Liver (tissue), 3 donors: ENCODE results near the gene TIFAB.

ENCODE experiments used
- ATF3 ChIP-seq: IDR thresholded peaks from 2 replicates; pipeline ENCODE4 v1.6.1; 2016; ENCODE audit warnings: antibody characterized with exemption
- CTCF ChIP-seq: fragments of 150-350 bp; IDR thresholded peaks from 2 replicates; pipeline ENCODE4 v1.5.1; 2017; ENCODE audit warnings: improper control_type of control experiment, low read depth, low read length; ENCODE audit not compliant: missing input control
- JUND ChIP-seq, 2 donors: IDR thresholded peaks; 2 replicates each; pipeline ENCODE4 v1.6.1; 2016; ENCODE audit warnings: antibody characterized with exemption in 2 of 2
- donor health status: healthy.
- donor health status: healthy.

- no peak for TF ChIP-seq CTCF
- TF ChIP-seq ATF3: no peak
- no peak for TF ChIP-seq JUND (IDR thresholded peaks at IDR 0.05)
Measured at GRCh38 chr5:135484674-135485086, 32.5 kb upstream of the TIFAB start.
